Calu3 (cell line): ENCODE measurements around the gene PVR. TPM values are rescaled to one million over a fixed set of nuclear protein-coding genes. Genes with fewer than 3 reads are reported as not detected.

ENCODE experiments used
- BruUV-seq: library from RNA; stranded (reverse); fragments of 400-500 nt; replicated peaks from 2 replicates; lab custom pipeline; 2021; lab: Mats Ljungman, UMichigan
- CTCF ChIA-PET: fragments of 300-600 bp; sonication (Branson Sonifier 250); formaldehyde crosslinking; loops from one replicate; lab custom pipeline; 2022; ENCODE audit warnings: antibody characterized with exemption; lab: Charles Lee
- DNase-seq: peaks from one replicate; pipeline ENCODE4 v3.0.0; 2022
- H3K27ac Mint-ChIP-seq: one replicate; pipeline ENCODE4 v1.8.0; 2022; ENCODE audit warnings: mixed read lengths; ENCODE audit not compliant: unreplicated experiment
- H3K27me3 Mint-ChIP-seq: one replicate; pipeline ENCODE4 v1.8.0; 2022; ENCODE audit warnings: mixed read lengths; ENCODE audit not compliant: unreplicated experiment
- H3K36me3 Mint-ChIP-seq: one replicate; pipeline ENCODE4 v1.8.0; 2022; ENCODE audit warnings: mild to moderate bottlenecking, moderate library complexity, mixed read lengths; ENCODE audit not compliant: insufficient read depth, unreplicated experiment
- H3K4me1 Mint-ChIP-seq: one replicate; pipeline ENCODE4 v1.8.0; 2022; ENCODE audit warnings: mild to moderate bottlenecking, low read depth, mixed read lengths; ENCODE audit not compliant: unreplicated experiment
- H3K4me3 Mint-ChIP-seq: one replicate; pipeline ENCODE4 v1.8.0; 2022; ENCODE audit warnings: mild to moderate bottlenecking, low read depth, moderate library complexity, mixed read lengths; ENCODE audit not compliant: unreplicated experiment
- H3K9me3 Mint-ChIP-seq: one replicate; pipeline ENCODE4 v1.8.0; 2022; ENCODE audit warnings: low read depth, mixed read lengths; ENCODE audit not compliant: unreplicated experiment
- intact Hi-C: fragments of 100-400 bp; cut with micrococcal nuclease; formaldehyde crosslinking; loops from one replicate; pipeline ENCODE4 v1.10.0; 2022; ENCODE audit not compliant: unreplicated experiment
- total RNA-seq: library from RNA; stranded (reverse); gene quantifications from 2 replicates; pipeline ENCODE4 v1.2.3, GENCODE V29; 2022
- TF ChIP-seq, protein P1 (sequence below): fragments of 200-600 bp; IDR thresholded peaks from one replicate; pipeline ENCODE4 v1.8.0; 2022; ENCODE audit warnings: antibody characterized with exemption; ENCODE audit not compliant: unreplicated experiment

PVR gene
- total RNA-seq, 1 experiment from 2014 or later: 215 TPM

DNA sequence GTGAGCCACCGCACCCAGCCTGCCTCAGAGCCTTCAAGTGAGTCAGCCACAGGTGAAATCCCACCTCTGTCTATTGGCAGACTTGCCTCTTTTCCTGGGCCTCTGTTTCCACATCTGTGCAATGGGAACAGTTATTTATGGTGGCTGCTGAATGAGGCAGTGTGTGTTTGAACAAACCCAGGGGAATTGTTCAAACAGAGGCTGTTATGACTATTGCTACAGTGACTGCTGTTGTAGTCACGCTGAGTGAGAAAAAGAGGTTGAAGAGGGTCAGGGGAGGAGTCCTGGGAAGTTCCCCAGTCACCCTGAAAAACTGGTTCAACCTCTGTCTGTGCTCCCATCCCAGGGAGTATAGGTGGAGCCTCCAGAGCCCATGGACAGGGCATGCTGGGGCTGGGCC lies 27.7 kb downstream of the PVR start, which contains the start of gene CEACAM19:
Gene CEACAM19, plus strand, starts transcription at position 83 of the 400 bp plus-strand sequence. CDS start 450 bp downstream, outside the sequence.
- DNase-seq: no peak
- intact Hi-C loops: no loop called here
- H3K4me3 Mint-ChIP-seq: no peak within 1 kb of the TSS
- no peak within 1 kb of the TSS for H3K27ac Mint-ChIP-seq
- no peaks in the 10 kb centered on the region for H3K9me3 Mint-ChIP-seq
- peaks cover 81% of the 10 kb centered on the region for H3K36me3 Mint-ChIP-seq
- no peaks in the 10 kb centered on the region for H3K27me3 Mint-ChIP-seq
- H3K4me1 Mint-ChIP-seq: peaks cover 10% of the 10 kb centered on the region
- TF ChIP-seq, protein P1, sequence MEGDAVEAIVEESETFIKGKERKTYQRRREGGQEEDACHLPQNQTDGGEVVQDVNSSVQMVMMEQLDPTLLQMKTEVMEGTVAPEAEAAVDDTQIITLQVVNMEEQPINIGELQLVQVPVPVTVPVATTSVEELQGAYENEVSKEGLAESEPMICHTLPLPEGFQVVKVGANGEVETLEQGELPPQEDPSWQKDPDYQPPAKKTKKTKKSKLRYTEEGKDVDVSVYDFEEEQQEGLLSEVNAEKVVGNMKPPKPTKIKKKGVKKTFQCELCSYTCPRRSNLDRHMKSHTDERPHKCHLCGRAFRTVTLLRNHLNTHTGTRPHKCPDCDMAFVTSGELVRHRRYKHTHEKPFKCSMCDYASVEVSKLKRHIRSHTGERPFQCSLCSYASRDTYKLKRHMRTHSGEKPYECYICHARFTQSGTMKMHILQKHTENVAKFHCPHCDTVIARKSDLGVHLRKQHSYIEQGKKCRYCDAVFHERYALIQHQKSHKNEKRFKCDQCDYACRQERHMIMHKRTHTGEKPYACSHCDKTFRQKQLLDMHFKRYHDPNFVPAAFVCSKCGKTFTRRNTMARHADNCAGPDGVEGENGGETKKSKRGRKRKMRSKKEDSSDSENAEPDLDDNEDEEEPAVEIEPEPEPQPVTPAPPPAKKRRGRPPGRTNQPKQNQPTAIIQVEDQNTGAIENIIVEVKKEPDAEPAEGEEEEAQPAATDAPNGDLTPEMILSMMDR: no peak
- BruUV-seq: no TSS peak
- CTCF ChIA-PET: no interaction called here

DNA sequence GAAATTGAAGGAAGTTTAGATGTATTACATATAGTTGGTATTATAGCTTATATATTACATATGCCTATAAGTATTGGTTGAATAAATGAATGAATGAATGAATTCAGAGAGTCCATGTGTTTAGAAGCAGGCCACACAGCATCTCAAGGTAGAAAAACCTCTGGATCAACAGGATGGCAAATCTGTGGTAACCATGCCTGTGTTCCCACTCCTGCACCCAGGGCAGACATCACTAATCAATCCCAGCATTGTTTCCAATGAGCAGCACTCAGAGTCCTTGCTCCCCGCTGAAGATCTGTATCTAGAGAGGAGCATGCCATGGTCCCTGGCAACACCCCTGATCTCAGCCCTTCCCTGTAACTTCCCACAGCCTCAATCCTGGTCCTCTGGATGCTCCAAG lies 28.5 kb downstream of the PVR start:
- no peaks in the 10 kb centered on the region for H3K9me3 Mint-ChIP-seq
- H3K36me3 Mint-ChIP-seq: peaks cover 82% of the 10 kb centered on the region
- no peak for DNase-seq
- H3K4me1 Mint-ChIP-seq: peaks cover 18% of the 10 kb centered on the region
- CTCF ChIA-PET: interaction anchor here (1.0 kb wide), 1 partner anchor 95 kb away, joined by 3 read pairs; no protein-coding TSS in a partner anchor
- no peaks in the 10 kb centered on the region for H3K27me3 Mint-ChIP-seq
- peak overlapping the region; percentile 17 for H3K27ac Mint-ChIP-seq
- TF ChIP-seq, protein P1: no peak
- intact Hi-C loops: no loop called here
- BruUV-seq: no TSS peak
- no peak overlapping the region for H3K4me3 Mint-ChIP-seq

DNA sequence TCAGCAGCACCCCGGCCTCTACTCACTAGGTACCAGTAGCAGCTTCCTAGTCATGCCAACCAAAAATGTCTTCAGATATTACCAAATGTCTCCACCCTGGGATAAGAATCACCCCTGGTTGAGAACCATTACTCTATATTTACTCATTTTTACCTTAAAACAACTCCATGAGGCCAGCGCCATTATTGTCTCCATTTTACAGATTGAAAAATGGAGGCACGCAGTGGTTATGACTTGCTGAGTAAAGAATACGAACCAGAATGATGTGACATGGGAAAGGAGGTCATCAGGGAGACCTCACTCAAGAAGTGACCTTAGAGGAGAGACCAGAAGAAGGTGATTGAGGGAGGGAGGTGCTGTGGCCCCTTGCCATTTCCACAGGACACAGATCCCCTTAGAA lies 29.8 kb downstream of the PVR start:
- Mint-ChIP-seq H3K9me3 (no peaks in the 10 kb centered on the region), H3K27me3 (no peaks in the 10 kb centered on the region), H3K4me3 (no peak overlapping the region), H3K27ac (peak overlapping the region; percentile 16), H3K4me1 (peaks cover 30% of the 10 kb centered on the region), H3K36me3 (peaks cover 95% of the 10 kb centered on the region)
- TF ChIP-seq, protein P1: no peak
- intact Hi-C loops: no loop called here
- CTCF ChIA-PET: interaction anchor here (0.6 kb wide), 1 partner anchor 12 kb away, joined by 5 read pairs; no protein-coding TSS in a partner anchor
- no TSS peak for BruUV-seq
- no peak for DNase-seq

DNA sequence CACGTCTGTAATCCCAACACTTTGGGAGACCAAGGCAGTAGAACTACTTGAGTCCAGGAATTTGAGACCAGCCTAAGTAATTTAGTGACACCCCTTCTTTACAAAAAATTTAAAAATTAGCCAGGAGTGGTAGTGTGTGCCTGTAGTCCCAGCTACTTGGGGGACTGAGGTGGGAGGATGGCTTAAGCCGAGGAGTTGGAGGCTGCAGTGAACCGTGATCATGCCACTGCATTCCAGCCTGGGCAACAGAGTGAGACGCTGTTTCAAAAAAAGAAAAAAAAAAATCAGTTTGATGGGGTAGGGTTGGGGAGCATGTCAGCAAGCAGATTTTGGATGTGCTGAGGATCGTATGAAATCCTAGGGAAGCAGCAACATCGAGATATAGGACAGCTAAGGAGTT lies 31.8 kb downstream of the PVR start:
- peak overlapping the region; percentile 62 for H3K27ac Mint-ChIP-seq
- CTCF ChIA-PET: no interaction called here
- H3K4me1 Mint-ChIP-seq: peaks cover 23% of the 10 kb centered on the region
- H3K4me3 Mint-ChIP-seq: no peak overlapping the region
- TF ChIP-seq, protein P1: no peak
- intact Hi-C loops: no loop called here
- DNase-seq: no peak
- H3K36me3 Mint-ChIP-seq: peaks cover 90% of the 10 kb centered on the region
- no peaks in the 10 kb centered on the region for H3K9me3 Mint-ChIP-seq
- H3K27me3 Mint-ChIP-seq: no peaks in the 10 kb centered on the region
- BruUV-seq: no TSS peak
